ENCODE data around the gene CCT5.

The CCT5 gene

DNA sequence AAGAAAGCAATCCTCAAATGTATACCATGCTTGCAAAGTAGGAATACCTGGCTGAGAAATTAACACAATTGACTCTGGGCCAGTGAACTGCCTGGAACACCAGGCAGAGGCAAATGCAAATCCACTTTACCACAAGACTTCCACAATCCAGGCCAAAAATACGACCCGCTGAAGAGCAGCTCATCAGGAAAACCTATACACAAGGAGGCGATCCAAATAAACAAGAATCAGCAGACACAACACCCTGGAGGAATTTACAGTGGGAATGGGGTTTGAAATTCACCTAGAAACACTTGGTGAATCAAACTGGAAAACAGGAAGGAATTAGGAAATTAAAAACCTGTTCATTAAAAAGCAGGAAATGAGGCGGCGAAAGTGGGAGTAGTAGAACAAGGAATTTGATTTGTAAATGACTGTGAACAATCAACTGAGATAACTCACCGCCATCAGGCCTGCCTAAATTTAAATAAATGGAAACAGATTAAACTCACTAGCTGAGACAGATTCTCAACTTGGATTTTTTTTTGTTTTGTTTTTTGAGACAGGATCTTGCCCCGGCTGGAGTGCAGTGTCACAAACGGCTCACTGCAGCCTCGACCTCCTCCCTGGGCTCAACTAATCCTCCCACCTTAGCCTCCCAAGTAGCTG lies 41.7 kb downstream of the CCT5 start:
- no peak overlapping the region for H2AFZ ChIP-seq (ENCODE audit: low read length)
- no peaks in the 10 kb centered on the region for H3K79me2 ChIP-seq (ENCODE audit: insufficient read depth, low read length)
- no peaks in the 10 kb centered on the region for H3K9me3 ChIP-seq (ENCODE audit: insufficient read depth, low read depth, low read length)
- H3K27me3 ChIP-seq (ENCODE audit: insufficient read depth, low read length, poor library complexity, severe bottlenecking): no peaks in the 10 kb centered on the region
- H3K4me1 ChIP-seq (ENCODE audit: insufficient read depth, low read length, poor library complexity, severe bottlenecking): no peaks in the 10 kb centered on the region
- H3K4me2 ChIP-seq (ENCODE audit: low read depth, low read length, poor library complexity, severe bottlenecking): no peak overlapping the region
- H3K9me2 ChIP-seq (replicated peaks; ENCODE audit: low read depth, low read length): no peaks in the 10 kb centered on the region
- TF ChIP-seq EZH2phosphoT487 (IDR thresholded peaks at IDR 0.05; ENCODE audit: borderline replicate concordance): no peak
- TF ChIP-seq, protein P1, sequence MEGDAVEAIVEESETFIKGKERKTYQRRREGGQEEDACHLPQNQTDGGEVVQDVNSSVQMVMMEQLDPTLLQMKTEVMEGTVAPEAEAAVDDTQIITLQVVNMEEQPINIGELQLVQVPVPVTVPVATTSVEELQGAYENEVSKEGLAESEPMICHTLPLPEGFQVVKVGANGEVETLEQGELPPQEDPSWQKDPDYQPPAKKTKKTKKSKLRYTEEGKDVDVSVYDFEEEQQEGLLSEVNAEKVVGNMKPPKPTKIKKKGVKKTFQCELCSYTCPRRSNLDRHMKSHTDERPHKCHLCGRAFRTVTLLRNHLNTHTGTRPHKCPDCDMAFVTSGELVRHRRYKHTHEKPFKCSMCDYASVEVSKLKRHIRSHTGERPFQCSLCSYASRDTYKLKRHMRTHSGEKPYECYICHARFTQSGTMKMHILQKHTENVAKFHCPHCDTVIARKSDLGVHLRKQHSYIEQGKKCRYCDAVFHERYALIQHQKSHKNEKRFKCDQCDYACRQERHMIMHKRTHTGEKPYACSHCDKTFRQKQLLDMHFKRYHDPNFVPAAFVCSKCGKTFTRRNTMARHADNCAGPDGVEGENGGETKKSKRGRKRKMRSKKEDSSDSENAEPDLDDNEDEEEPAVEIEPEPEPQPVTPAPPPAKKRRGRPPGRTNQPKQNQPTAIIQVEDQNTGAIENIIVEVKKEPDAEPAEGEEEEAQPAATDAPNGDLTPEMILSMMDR (conservative IDR thresholded peaks at IDR 0.05; ENCODE audit: low read length): no peak
- H3K36me3 ChIP-seq (ENCODE audit: insufficient read depth, low read length): no peaks in the 10 kb centered on the region
- no peaks in the 10 kb centered on the region for H3F3A ChIP-seq (ENCODE audit: low read depth)
- H4K20me1 ChIP-seq (ENCODE audit: insufficient read depth, low read length, poor library complexity, severe bottlenecking): no peaks in the 10 kb centered on the region
- H3K4me3 ChIP-seq (ENCODE audit: low read length, poor library complexity, severe bottlenecking): no peak overlapping the region
- no peak overlapping the region for H3K9ac ChIP-seq (ENCODE audit: low read depth, low read length, poor library complexity, severe bottlenecking)

DNA sequence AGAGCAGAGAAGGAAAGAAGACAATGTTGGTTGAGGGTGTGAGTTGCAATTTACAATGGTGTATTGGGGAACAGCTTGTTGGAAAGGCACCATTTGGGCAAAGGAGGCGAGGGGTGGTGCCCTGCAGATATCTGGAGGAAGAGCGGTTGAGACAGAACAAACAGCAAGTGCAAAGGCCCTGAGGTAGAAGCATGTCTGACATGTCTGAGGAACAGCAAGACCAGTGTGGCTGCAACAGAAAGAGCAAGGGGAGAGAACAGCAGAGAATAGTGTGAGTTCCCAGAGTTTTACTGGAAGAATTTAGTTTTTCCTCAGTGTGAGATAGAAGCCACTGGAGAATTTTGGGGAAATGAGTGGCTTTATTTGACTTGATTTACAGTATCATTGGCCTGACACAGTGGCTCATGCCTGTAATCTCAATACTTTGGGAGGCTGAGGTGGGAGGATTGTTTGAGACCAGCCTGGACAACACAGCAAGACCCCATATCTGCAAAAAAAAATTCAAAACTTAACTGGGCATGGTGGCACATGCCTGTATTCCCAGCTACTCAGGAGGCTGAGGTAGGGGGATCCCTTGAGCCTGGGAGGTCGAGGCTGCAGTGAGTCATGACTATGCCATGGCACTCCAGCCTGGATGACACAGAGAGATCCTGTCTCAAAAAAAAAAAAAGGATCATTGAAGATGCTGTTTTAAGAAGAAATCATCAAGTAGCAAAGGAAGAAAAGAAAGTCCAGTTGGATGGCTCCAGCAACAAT lies 44.0 kb downstream of the CCT5 start:
- no peaks in the 10 kb centered on the region for H3K36me3 ChIP-seq (ENCODE audit: insufficient read depth, low read length)
- no peak for TF ChIP-seq EZH2phosphoT487 (IDR thresholded peaks at IDR 0.05; ENCODE audit: borderline replicate concordance)
- TF ChIP-seq, protein P1 (conservative IDR thresholded peaks at IDR 0.05; ENCODE audit: low read length): no peak
- no peaks in the 10 kb centered on the region for H4K20me1 ChIP-seq (ENCODE audit: insufficient read depth, low read length, poor library complexity, severe bottlenecking)
- H3K4me3 ChIP-seq (ENCODE audit: low read length, poor library complexity, severe bottlenecking): no peak overlapping the region
- H2AFZ ChIP-seq (ENCODE audit: low read length): no peak overlapping the region
- no peak overlapping the region for H3K9ac ChIP-seq (ENCODE audit: low read depth, low read length, poor library complexity, severe bottlenecking)
- H3K4me1 ChIP-seq (ENCODE audit: insufficient read depth, low read length, poor library complexity, severe bottlenecking): no peaks in the 10 kb centered on the region
- no peaks in the 10 kb centered on the region for H3F3A ChIP-seq (ENCODE audit: low read depth)
- H3K9me3 ChIP-seq (ENCODE audit: insufficient read depth, low read depth, low read length): no peaks in the 10 kb centered on the region
- no peak overlapping the region for H3K4me2 ChIP-seq (ENCODE audit: low read depth, low read length, poor library complexity, severe bottlenecking)
- H3K27me3 ChIP-seq (ENCODE audit: insufficient read depth, low read length, poor library complexity, severe bottlenecking): no peaks in the 10 kb centered on the region
- H3K9me2 ChIP-seq (replicated peaks; ENCODE audit: low read depth, low read length): no peaks in the 10 kb centered on the region
- no peaks in the 10 kb centered on the region for H3K79me2 ChIP-seq (ENCODE audit: insufficient read depth, low read length)

- Histone ChIP-seq H3K9ac (ENCODE audit: low read depth, low read length, poor library complexity, severe bottlenecking) (no peak overlapping the region), H3K4me1 (ENCODE audit: insufficient read depth, low read length, poor library complexity, severe bottlenecking) (no peaks in the 10 kb centered on the region), H3K27me3 (ENCODE audit: insufficient read depth, low read length, poor library complexity, severe bottlenecking) (no peaks in the 10 kb centered on the region), H2AFZ (ENCODE audit: low read length) (no peak overlapping the region), H4K20me1 (ENCODE audit: insufficient read depth, low read length, poor library complexity, severe bottlenecking) (no peaks in the 10 kb centered on the region), H3K36me3 (ENCODE audit: insufficient read depth, low read length) (no peaks in the 10 kb centered on the region), H3K4me2 (ENCODE audit: low read depth, low read length, poor library complexity, severe bottlenecking) (no peak overlapping the region), H3K9me3 (ENCODE audit: insufficient read depth, low read depth, low read length) (no peaks in the 10 kb centered on the region), H3K9me2 (replicated peaks; ENCODE audit: low read depth, low read length) (no peaks in the 10 kb centered on the region), H3F3A (ENCODE audit: low read depth) (no peaks in the 10 kb centered on the region), H3K79me2 (ENCODE audit: insufficient read depth, low read length) (no peaks in the 10 kb centered on the region), H3K4me3 (ENCODE audit: low read length, poor library complexity, severe bottlenecking) (no peak overlapping the region)
- TF ChIP-seq EZH2phosphoT487 (IDR thresholded peaks at IDR 0.05; ENCODE audit: borderline replicate concordance): no peak
- TF ChIP-seq, protein P1 (conservative IDR thresholded peaks at IDR 0.05; ENCODE audit: low read length): no peak
These were observed 45.7 kb downstream of the CCT5 start for GRCh38 chr5:10295619-10296326.
